Measurements from ENCODE around the gene CCDC192.

Gene CCDC192

GRCh38 chr5:127944125-127944524, 240.9 kb downstream of the CCDC192 start:
- in situ Hi-C loops (cut with MboI; ENCODE audit: low sequenced_read_pairs) = no loop called here

GRCh38 chr5:127947941-127948340, 244.8 kb downstream of the CCDC192 start:
- in situ Hi-C loops (cut with MboI; ENCODE audit: low sequenced_read_pairs) = no loop called here

GRCh38 chr5:127950707-127951391, 247.7 kb downstream of the CCDC192 start:
- in situ Hi-C loops (cut with MboI; ENCODE audit: low sequenced_read_pairs) = no loop called here

- in situ Hi-C loops (cut with MboI; ENCODE audit: low sequenced_read_pairs) = no loop called here
Measured at GRCh38 chr5:127951791-127952190, 248.6 kb downstream of the CCDC192 start.

DNA sequence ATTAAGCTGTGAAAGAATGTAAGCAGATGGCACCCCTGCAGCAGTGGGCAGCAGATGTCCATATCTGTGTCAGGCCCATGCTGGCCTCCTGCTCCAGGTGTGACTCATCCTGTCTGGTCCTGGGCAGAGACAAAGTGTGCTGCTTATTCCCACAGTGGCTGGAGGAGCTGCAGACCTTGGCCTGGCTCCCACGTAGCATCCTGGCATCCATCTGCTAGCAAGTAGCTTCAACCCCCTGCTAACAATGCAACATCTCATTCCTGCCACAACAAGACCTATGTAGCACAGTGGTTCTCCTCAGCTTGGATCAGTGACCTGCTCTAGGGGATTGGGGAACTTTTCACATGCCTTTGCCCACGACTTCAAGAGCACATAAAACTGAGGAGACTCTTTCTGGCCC, 254.0 kb downstream of the CCDC192 start:
- in situ Hi-C loops (cut with MboI; ENCODE audit: low sequenced_read_pairs) = no loop called here

GRCh38 chr5:127957701-127958239, 254.6 kb downstream of the CCDC192 start:
- in situ Hi-C loops (cut with MboI; ENCODE audit: low sequenced_read_pairs) = no loop called here

GRCh38 chr5:127958421-127959011, 255.3 kb downstream of the CCDC192 start:
- in situ Hi-C loops (cut with MboI; ENCODE audit: low sequenced_read_pairs) = no loop called here

DNA sequence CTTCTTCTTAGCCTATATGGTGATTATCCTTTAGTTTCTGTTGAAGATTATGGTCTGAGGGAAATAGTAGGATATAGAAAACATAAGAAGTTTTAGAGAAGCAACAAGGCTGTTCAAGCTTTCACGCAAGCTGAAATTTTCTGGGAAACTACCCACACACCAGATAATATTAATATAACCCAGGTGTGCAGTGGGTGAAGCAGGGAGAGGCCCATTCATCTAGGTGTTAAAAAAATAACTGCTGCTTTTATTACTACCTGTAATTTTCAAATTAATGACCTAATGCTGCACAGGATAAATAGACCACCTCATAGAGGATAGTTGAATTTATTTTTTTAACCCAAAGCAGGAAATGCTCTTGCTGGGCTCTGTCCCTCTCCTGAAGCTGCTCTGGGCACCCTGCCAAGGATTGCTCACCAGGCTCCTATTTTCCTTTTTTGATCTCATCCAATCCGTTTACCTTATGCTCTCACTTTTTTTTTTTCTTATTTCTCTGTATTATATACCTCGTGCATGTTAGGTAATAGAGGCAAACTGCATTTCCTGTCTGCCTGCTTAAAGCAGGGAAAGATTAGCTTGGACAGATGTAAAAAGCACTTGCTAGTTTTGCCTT, 256.1 kb downstream of the CCDC192 start:
- in situ Hi-C loops (cut with MboI; ENCODE audit: low sequenced_read_pairs) = no loop called here

DNA sequence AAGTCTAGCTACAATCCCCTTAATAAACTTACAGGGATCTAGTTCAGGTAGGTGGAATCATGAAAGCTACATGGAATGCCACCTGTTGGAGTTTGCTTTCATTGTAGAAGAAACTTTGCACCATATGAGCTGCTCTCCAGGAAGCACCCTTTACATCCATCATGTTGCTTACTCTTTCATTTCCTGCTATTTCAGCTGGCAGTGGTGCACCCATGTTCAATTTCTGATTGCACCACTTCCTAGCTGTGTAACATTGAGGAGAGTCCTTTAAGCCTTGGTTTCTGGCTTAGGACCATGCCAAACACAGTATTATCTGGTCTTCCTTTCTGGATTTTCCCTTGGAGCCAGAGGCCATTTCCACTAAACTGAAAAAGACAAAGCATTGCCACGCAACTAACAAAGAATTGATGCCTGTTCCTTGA, 257.1 kb downstream of the CCDC192 start:
- in situ Hi-C loops (cut with MboI; ENCODE audit: low sequenced_read_pairs) = no loop called here

- in situ Hi-C loops (cut with MboI; ENCODE audit: low sequenced_read_pairs) = no loop called here
Measured at GRCh38 chr5:127961006-127961762, 258.0 kb downstream of the CCDC192 start.

GRCh38 chr5:127961763-127962145, 258.6 kb downstream of the CCDC192 start:
- in situ Hi-C loops (cut with MboI; ENCODE audit: low sequenced_read_pairs) = no loop called here

DNA sequence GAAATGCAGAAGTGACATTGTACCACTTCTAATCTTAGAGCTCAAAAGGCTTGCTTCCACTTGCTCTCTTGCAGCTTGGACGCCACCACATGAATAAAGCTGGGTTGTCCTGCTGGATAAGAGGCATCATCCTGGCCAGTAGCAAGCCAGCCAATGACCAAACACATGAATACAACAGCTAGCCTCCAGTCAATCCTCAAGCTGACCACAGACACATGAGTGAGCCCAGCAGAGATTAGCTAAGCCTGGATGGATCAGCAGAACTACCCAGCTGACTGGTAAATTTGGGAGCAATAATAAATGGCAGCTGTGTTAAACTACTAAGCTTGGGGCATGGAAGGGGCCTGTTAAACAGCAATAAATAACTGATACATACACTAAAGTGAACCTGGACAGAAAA, 259.3 kb downstream of the CCDC192 start:
- in situ Hi-C loops (cut with MboI; ENCODE audit: low sequenced_read_pairs) = no loop called here

DNA sequence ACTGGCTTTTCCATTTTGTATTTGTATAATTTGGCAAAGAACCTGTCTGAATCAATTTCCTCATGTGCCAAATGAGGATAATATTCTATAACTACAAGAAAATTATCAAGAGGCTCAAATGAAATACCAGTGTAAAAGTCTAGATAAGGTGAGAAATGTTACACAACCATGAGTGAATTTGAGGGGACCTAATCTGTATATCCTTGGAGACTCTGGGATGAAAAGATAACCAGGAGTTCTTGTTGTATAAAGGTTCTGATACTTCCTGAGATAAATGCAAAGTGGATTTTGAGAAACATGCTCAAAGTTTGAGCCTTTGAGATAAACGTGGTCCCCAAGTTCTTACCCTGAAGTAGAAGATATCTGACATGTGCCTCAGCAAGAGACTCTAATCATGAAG, 260.0 kb downstream of the CCDC192 start:
- in situ Hi-C loops (cut with MboI; ENCODE audit: low sequenced_read_pairs) = no loop called here

DNA sequence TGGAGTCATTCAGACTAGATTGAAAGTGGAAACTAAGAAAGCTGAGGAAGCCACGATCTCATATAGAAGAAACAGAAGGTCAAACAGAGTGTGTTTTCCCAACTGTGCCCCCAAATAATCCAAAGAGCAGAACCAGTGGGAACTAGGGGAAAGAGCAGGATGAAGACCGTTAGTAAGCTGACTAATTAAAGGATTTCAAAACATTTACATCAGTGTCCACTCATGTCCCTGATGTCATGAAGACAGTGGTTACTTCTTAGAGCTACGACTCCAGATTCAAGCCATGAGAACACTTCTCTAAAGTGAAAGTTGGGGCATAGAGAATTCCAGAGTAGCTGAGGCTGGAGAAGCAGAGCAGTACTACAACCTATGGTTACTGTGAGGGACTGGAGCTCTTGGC, 260.7 kb downstream of the CCDC192 start:
- in situ Hi-C loops (cut with MboI; ENCODE audit: low sequenced_read_pairs) = no loop called here

GRCh38 chr5:127967323-127967982, 264.3 kb downstream of the CCDC192 start:
- in situ Hi-C loops (cut with MboI; ENCODE audit: low sequenced_read_pairs) = no loop called here

DNA sequence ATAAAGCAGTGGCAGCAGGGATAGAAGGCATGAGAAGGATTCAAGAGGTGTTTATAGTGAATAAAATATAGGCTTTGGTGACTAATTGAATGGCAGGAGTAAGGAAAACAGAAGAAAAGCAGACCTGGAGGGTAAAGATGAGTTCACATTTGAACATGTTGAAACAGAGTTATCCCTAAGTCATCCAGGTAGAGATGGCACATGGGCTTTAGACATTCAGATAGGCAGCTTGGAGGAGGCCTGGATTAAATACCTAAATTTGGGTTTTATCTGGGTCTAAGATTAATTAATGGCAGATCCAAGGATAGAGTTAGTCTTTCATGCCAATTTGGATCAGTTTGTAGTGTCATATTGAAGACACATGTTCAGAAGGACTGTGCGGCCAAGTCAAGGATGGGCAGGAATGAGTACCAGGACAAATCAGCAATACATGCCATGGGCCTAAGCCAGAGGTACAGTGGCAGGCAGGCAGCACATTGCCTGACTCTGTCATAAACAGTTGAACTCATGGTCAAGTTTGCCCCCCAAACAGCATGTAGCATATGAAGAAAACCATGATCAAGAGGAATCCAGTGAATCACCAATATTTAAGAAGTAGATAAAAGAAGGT, 264.9 kb downstream of the CCDC192 start:
- in situ Hi-C loops (cut with MboI; ENCODE audit: low sequenced_read_pairs) = no loop called here

DNA sequence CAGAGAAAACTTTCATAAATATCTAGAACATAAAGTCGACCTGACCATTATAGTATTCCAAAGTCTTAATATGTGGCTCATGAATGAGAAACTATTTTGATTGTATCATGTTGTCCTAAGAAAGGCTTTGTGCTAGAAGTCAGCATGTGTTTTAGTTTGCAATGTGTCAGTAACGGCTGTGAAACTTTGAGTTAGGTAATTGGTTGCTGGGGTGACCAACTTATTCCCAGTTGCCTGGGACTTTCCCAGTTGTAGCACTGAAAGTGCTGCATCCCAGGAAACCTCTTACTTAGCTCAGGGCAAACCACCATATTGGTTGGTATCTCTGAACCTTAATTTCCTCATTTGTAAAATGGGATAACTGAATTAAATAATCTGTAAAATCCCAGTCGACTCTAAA, 265.8 kb downstream of the CCDC192 start:
- in situ Hi-C loops (cut with MboI; ENCODE audit: low sequenced_read_pairs) = no loop called here

DNA sequence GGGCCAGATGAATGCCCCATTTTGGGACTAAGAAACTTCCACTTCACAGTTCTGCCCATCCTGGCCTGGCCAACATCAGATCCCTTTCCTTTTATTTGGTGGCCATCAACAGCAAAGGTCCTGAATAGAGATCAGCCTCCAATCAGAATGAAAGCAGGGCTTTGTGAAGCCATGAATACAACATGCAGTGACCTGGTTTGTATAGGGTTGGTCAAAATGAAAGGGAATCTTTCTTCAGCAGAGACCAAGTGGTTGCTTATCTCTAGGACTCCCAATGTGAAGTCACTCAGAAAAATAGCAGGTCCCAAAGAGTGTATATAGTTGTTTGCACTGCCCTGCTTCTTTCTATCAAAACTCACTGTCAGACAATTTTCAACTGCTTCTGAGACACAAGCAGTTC, 266.5 kb downstream of the CCDC192 start:
- in situ Hi-C loops (cut with MboI; ENCODE audit: low sequenced_read_pairs) = no loop called here

DNA sequence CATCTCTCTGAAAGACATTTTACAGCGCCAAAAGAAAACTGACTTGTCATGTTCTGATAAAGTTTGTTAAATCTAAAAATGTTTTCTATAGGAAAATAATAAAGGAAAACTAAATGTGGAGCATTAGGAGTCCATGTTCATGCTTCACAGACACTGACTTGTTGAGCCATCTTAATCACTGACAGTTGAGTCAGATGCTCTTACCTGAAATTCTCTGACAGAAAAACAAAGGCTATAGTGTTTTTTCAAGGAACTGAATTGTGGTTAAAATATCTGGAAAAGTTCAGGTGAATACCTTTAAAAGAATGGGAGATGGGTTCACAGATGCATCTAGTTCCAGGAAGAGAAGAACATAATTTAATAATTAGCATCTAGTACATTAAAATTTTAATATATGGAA, 266.9 kb downstream of the CCDC192 start:
- in situ Hi-C loops (cut with MboI; ENCODE audit: low sequenced_read_pairs) = no loop called here

- in situ Hi-C loops (cut with MboI; ENCODE audit: low sequenced_read_pairs) = no loop called here
Measured at GRCh38 chr5:127970854-127971425, 267.7 kb downstream of the CCDC192 start.

All from HL-60/S4 (cell line).